HL-60 (cell line): ENCODE results near the gene KSR2.

ENCODE experiments used
- DNase-seq, 2 experiments: peaks; one replicate each; pipeline ENCODE4 v3.0.0-alpha.2; 2010 to 2020; ENCODE audit warnings: low read depth in 1 of 2, low spot score in 1 of 2
- H3K27ac ChIP-seq: fragments of 250-450 bp; sonication (Bioruptor Pico); replicated peaks from 2 replicates; pipeline ENCODE4 v1.5.1; 2020; ENCODE audit warnings: mild to moderate bottlenecking, moderate library complexity
- H3K27me3 ChIP-seq: fragments of 250-450 bp; sonication (Bioruptor Pico); 2 replicates; pipeline ENCODE4 v1.5.1; 2021; ENCODE audit warnings: mild to moderate bottlenecking, moderate library complexity; ENCODE audit not compliant: insufficient read depth, poor library complexity, severe bottlenecking
- H3K4me3 ChIP-seq: replicated peaks from 2 replicates; pipeline ENCODE4 v1.5.1; 2011; ENCODE audit warnings: mild to moderate bottlenecking, control low read depth, low read length; ENCODE audit not compliant: insufficient read depth
- GABPA ChIP-seq: IDR thresholded peaks from 2 replicates; pipeline ENCODE4 v1.6.1; 2012; ENCODE audit warnings: low read depth
- POLR2AphosphoS5 ChIP-seq: IDR thresholded peaks from 2 replicates; pipeline ENCODE4 v1.6.1; 2012; ENCODE audit warnings: low read depth
- SPI1 ChIP-seq: IDR thresholded peaks from 2 replicates; pipeline ENCODE4 v1.6.1; 2012; ENCODE audit warnings: low read depth, mild to moderate bottlenecking, borderline replicate concordance
- TF ChIP-seq, protein P1 (sequence below): IDR thresholded peaks from 2 replicates; pipeline ENCODE4 v1.6.1; 2012; ENCODE audit warnings: low read depth; ENCODE audit not compliant: insufficient replicate concordance
- TF ChIP-seq, protein P2 (sequence below): IDR thresholded peaks from one replicate; pipeline ENCODE4 v1.5.1; 2011; ENCODE audit warnings: low read length, control low read depth, inconsistent platforms; ENCODE audit not compliant: insufficient read depth

KSR2 gene

DNA sequence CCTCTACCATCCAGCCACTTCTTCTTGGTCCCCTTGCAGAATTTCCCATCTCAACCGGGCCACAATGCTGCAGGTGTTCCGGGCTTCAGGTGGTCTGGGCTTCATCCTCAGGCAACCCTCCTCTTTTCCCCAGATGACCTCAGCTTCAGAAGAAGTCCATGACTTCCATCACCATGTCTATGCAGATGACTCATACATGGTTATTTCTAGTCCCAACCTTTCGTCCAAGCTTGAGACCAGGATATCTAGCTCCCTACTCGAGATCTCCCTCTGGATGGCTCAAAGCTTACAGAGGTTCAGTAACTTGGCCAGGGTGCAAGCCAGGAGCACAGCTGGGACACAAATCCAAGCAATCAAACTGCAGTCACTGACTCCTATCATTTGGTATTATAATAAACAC lies 452.8 kb downstream of the KSR2 start:
- Histone ChIP-seq H3K27ac (no peak overlapping the region), H3K4me3 (no peak overlapping the region), H3K27me3 (peaks cover 2% of the 10 kb centered on the region)
- DNase-seq: no peak
- no peak for TF ChIP-seq POLR2AphosphoS5
- TF ChIP-seq SPI1: no peak
- TF ChIP-seq, protein P1, sequence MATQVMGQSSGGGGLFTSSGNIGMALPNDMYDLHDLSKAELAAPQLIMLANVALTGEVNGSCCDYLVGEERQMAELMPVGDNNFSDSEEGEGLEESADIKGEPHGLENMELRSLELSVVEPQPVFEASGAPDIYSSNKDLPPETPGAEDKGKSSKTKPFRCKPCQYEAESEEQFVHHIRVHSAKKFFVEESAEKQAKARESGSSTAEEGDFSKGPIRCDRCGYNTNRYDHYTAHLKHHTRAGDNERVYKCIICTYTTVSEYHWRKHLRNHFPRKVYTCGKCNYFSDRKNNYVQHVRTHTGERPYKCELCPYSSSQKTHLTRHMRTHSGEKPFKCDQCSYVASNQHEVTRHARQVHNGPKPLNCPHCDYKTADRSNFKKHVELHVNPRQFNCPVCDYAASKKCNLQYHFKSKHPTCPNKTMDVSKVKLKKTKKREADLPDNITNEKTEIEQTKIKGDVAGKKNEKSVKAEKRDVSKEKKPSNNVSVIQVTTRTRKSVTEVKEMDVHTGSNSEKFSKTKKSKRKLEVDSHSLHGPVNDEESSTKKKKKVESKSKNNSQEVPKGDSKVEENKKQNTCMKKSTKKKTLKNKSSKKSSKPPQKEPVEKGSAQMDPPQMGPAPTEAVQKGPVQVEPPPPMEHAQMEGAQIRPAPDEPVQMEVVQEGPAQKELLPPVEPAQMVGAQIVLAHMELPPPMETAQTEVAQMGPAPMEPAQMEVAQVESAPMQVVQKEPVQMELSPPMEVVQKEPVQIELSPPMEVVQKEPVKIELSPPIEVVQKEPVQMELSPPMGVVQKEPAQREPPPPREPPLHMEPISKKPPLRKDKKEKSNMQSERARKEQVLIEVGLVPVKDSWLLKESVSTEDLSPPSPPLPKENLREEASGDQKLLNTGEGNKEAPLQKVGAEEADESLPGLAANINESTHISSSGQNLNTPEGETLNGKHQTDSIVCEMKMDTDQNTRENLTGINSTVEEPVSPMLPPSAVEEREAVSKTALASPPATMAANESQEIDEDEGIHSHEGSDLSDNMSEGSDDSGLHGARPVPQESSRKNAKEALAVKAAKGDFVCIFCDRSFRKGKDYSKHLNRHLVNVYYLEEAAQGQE: no peak
- no peak for TF ChIP-seq GABPA

DNA sequence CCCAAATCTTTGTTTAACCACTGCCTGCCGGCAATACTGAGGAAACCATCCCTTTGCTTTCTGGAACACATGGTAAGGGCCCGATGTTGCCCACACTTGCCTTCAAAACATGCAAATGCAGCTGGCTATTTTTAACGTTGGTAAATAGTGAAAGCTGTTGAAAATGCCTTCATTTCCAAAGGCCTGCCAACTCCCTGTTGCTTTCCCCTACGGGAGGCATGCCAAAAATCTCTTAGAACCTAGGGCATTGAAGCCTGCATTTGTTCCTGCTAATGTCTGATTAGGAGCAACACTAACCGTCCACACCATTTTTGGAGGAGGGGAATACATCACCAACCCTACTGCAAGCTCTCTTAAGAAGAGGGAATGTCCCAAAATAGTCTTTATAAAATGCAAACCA lies 454.8 kb downstream of the KSR2 start:
- Histone ChIP-seq H3K27me3 (peaks cover 2% of the 10 kb centered on the region), H3K4me3 (no peak overlapping the region), H3K27ac (no peak overlapping the region)
- TF ChIP-seq GABPA (no peak), SPI1 (no peak), POLR2AphosphoS5 (no peak)
- TF ChIP-seq, protein P1: no peak
- TF ChIP-seq, protein P2, sequence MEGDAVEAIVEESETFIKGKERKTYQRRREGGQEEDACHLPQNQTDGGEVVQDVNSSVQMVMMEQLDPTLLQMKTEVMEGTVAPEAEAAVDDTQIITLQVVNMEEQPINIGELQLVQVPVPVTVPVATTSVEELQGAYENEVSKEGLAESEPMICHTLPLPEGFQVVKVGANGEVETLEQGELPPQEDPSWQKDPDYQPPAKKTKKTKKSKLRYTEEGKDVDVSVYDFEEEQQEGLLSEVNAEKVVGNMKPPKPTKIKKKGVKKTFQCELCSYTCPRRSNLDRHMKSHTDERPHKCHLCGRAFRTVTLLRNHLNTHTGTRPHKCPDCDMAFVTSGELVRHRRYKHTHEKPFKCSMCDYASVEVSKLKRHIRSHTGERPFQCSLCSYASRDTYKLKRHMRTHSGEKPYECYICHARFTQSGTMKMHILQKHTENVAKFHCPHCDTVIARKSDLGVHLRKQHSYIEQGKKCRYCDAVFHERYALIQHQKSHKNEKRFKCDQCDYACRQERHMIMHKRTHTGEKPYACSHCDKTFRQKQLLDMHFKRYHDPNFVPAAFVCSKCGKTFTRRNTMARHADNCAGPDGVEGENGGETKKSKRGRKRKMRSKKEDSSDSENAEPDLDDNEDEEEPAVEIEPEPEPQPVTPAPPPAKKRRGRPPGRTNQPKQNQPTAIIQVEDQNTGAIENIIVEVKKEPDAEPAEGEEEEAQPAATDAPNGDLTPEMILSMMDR: no peak
- no peak for DNase-seq

DNA sequence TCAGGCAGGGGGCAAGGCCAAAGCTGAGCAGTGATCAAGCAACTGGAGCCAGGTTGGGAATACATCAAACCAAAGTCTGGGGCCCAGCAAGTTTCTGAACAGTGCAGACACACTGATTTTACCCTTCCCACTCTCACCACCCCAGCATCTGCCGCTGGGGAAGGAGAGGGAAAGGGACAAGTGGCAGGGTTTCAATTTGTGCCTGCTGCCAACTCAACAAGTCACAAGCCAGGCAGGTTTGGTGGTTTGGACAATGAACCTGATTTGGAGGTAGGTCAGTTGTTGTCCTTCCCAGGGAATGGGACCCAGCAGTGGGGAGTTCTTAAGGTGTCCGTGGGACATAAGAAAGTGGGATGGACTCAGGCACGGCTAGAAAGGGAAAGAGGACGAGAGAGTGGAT lies 455.4 kb downstream of the KSR2 start:
- H3K4me3 ChIP-seq: no peak overlapping the region
- TF ChIP-seq, protein P1: no peak
- TF ChIP-seq SPI1: no peak
- TF ChIP-seq GABPA: no peak
- DNase-seq: no peak
- H3K27me3 ChIP-seq: no peaks in the 10 kb centered on the region
- H3K27ac ChIP-seq: no peak overlapping the region

GRCh38 chr12:117508468-117508867 lies 460.3 kb downstream of the KSR2 start:
- Histone ChIP-seq H3K27me3 (no peaks in the 10 kb centered on the region), H3K27ac (no peak overlapping the region), H3K4me3 (no peak overlapping the region)
- no peak for DNase-seq
- no peak for TF ChIP-seq POLR2AphosphoS5
- TF ChIP-seq, protein P2: no peak
- TF ChIP-seq, protein P1: no peak
- no peak for TF ChIP-seq GABPA
- TF ChIP-seq SPI1: no peak
